CD4-positive, alpha-beta T cell treated with Interleukin-10 for 1 hour (primary cell): ENCODE measurements around the gene PDZD8.

Experiments used
- DNase-seq: peaks from one replicate; pipeline ENCODE4 v3.0.0-alpha.2; 2020

The PDZD8 gene

GRCh38 chr10:117277675-117278074, 97.6 kb downstream of the PDZD8 start:
- no peak for DNase-seq

GRCh38 chr10:117275121-117275520, 100.1 kb downstream of the PDZD8 start:
- DNase-seq, result no peak

GRCh38 chr10:117274509-117274908, 100.7 kb downstream of the PDZD8 start:
- no peak for DNase-seq

- DNase-seq, result no peak
Measured at GRCh38 chr10:117273980-117274379, 101.3 kb downstream of the PDZD8 start.

GRCh38 chr10:117272195-117273076, 102.8 kb downstream of the PDZD8 start:
- DNase-seq, result no peak

GRCh38 chr10:117271427-117271826, 103.8 kb downstream of the PDZD8 start:
- no peak for DNase-seq

- no peak for DNase-seq
Measured at GRCh38 chr10:117268907-117269306, 106.3 kb downstream of the PDZD8 start.

- no peak for DNase-seq
Measured at GRCh38 chr10:117268258-117268657, 107.0 kb downstream of the PDZD8 start.

- no peak for DNase-seq
Measured at GRCh38 chr10:117266812-117267211, 108.4 kb downstream of the PDZD8 start.

GRCh38 chr10:117266400-117266799, 108.8 kb downstream of the PDZD8 start:
- DNase-seq, result no peak

GRCh38 chr10:117264782-117265181, 110.5 kb downstream of the PDZD8 start:
- no peak for DNase-seq

GRCh38 chr10:117262903-117263293, 112.3 kb downstream of the PDZD8 start:
- DNase-seq, result no peak

- DNase-seq, result no peak
Measured at GRCh38 chr10:117262291-117262902, 112.8 kb downstream of the PDZD8 start.

- no peak for DNase-seq
Measured at GRCh38 chr10:117261501-117261900, 113.7 kb downstream of the PDZD8 start.

GRCh38 chr10:117260084-117260483, 115.2 kb downstream of the PDZD8 start:
- no peak for DNase-seq

GRCh38 chr10:117259279-117259678, 116.0 kb downstream of the PDZD8 start:
- no peak for DNase-seq

GRCh38 chr10:117257721-117258120, 117.5 kb downstream of the PDZD8 start:
- no peak for DNase-seq

- DNase-seq, result no peak
Measured at GRCh38 chr10:117256910-117257309, 118.3 kb downstream of the PDZD8 start.

- no peak for DNase-seq
Measured at GRCh38 chr10:117255835-117256460, 119.3 kb downstream of the PDZD8 start.

- no peak for DNase-seq
Measured at GRCh38 chr10:117254774-117255735, 120.2 kb downstream of the PDZD8 start.

- no peak for DNase-seq
Measured at GRCh38 chr10:117254338-117254737, 120.9 kb downstream of the PDZD8 start.

GRCh38 chr10:117253908-117254307, 121.3 kb downstream of the PDZD8 start:
- DNase-seq, result no peak

- no peak for DNase-seq
Measured at GRCh38 chr10:117250411-117250810, 124.8 kb downstream of the PDZD8 start.
